Activated T-helper 1 cell treated with anti-CD3 and anti-CD28 coated beads, Interleukin-12 subunit alpha, Interleukin-12 subunit beta, Interleukin-2, Interleukin-4 antibody, amounts not matched to agents 30 ng/mL and 10 ng/mL and 1 ng/mL, durations not matched to agents 14 hours and 24 hours and 36 hours (primary cell): ENCODE results near the gene PRKAA2. TPM values are rescaled to one million over a fixed set of nuclear protein-coding genes. Genes with fewer than 3 reads are reported as not detected.

ENCODE experiments used
- DNase-seq: peaks from one replicate; pipeline ENCODE4 v3.0.0; 2021; ENCODE audit warnings: low spot score
- H3K27ac Mint-ChIP-seq: one replicate; pipeline ENCODE4 v1.8.0; 2021; ENCODE audit warnings: mild to moderate bottlenecking, mixed read lengths
- H3K27me3 Mint-ChIP-seq: one replicate; pipeline ENCODE4 v1.8.0; 2022; ENCODE audit warnings: mild to moderate bottlenecking, moderate library complexity, mixed read lengths; ENCODE audit not compliant: insufficient read depth
- H3K36me3 Mint-ChIP-seq: one replicate; pipeline ENCODE4 v1.8.0; 2021; ENCODE audit warnings: low read depth, mixed read lengths
- H3K4me1 Mint-ChIP-seq: one replicate; pipeline ENCODE4 v1.8.0; 2021; ENCODE audit warnings: low read depth, mixed read lengths
- H3K4me3 Mint-ChIP-seq: one replicate; pipeline ENCODE4 v1.8.0; 2021; ENCODE audit warnings: mild to moderate bottlenecking, moderate library complexity, mixed read lengths
- H3K9me3 Mint-ChIP-seq: one replicate; pipeline ENCODE4 v1.8.0; 2021; ENCODE audit warnings: mixed read lengths
- intact Hi-C: fragments of 100-400 bp; cut with micrococcal nuclease; formaldehyde crosslinking; loops from one replicate; pipeline ENCODE4 v1.15.1; 2024
- total RNA-seq: library from RNA; stranded (reverse); gene quantifications from 2 replicates; pipeline ENCODE4 v1.2.3, GENCODE V29; 2022

Gene PRKAA2
- total RNA-seq, 1 donor from 2014 or later: not detected

DNA sequence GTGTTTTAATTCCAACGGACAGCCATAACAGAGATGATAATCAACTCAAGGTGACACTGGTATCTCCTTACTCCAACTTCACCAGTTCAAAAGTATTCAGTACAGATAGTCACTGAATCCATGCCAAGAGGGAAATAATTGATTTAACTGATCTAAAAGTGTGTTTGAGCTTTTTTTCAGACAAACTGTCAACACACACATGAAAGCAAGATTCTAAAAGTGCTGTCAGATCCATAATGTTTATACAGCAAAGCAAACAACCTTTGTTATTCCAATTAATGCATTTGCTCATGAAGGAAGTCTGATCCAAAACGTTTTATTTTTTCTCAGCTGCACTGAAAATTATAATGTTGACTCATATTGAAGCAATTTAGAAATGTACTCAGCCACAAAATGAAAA lies 5.9 kb upstream of the PRKAA2 start:
- no peaks in the 10 kb centered on the region for H3K4me1 Mint-ChIP-seq
- H3K36me3 Mint-ChIP-seq: peaks cover 2% of the 10 kb centered on the region
- peaks cover 12% of the 10 kb centered on the region for H3K27me3 Mint-ChIP-seq
- intact Hi-C loops: no loop called here
- no peak overlapping the region for H3K4me3 Mint-ChIP-seq
- DNase-seq: no peak
- H3K27ac Mint-ChIP-seq: no peak overlapping the region
- no peaks in the 10 kb centered on the region for H3K9me3 Mint-ChIP-seq

DNA sequence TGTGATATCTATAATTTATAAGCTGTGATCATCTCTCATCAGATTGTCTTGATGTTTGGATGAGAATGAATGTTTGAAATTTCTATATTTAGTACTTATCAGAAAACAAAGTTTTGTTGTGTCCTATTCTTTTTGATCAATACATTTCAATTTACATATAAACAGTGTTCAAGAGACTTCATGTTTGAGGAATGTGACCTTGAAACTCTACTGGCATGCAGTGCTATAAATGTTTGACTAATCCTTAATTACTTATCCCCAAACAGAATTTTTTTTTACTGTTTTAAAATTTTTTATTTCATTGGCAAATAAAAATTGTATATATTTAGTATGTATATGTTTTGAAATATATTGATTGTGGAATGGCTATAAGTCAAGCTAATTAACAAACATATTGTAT lies 1.5 kb upstream of the PRKAA2 start:
- Mint-ChIP-seq H3K27me3 (peaks cover 40% of the 10 kb centered on the region), H3K36me3 (peaks cover 2% of the 10 kb centered on the region), H3K4me1 (no peaks in the 10 kb centered on the region), H3K9me3 (no peaks in the 10 kb centered on the region), H3K4me3 (no peak overlapping the region), H3K27ac (no peak overlapping the region)
- no peak for DNase-seq
- intact Hi-C loops: no loop called here

GRCh38 chr1:56644064-56644918 lies 823 bp upstream of the PRKAA2 start:
- Mint-ChIP-seq H3K4me1 (no peaks in the 10 kb centered on the region), H3K9me3 (no peaks in the 10 kb centered on the region), H3K27ac (no peak overlapping the region), H3K4me3 (peak overlapping the region; percentile 22), H3K27me3 (peaks cover 40% of the 10 kb centered on the region), H3K36me3 (peaks cover 2% of the 10 kb centered on the region)
- no peak for DNase-seq
- intact Hi-C loops: no loop called here

DNA sequence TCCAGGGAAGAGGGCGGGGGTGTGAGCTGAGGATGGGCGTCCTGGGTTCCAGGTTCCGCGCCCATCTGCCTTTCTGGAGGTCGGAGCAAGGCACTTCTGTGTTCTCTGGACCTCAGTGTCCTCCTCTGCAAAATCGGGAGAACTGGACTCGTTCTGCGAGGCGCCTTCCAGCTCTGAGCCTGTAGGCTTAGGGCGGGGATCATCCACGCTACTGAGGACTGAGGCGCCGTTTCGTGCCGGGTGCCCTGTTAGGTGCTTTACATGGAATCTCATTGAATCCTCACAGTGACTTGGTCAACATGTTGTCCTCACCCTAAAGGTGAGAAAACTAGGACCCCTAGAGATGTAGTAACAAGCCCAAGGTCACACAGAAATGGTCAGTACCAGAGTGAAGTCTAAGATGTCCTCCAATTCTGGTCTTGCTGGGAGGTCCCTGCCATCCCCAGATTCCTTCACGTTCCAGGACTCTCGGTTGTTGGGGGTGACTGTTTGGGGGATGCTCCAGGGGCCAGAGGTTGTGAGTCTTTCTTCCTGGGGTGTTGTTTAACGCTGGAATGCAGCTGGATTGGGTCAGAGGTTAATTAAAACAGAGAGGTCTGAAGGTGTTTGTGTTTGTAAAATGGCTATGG lies 677 bp downstream of the PRKAA2 start:
- no peak for DNase-seq
- Mint-ChIP-seq H3K4me3 (peak overlapping the region; percentile 16), H3K27me3 (peaks cover 40% of the 10 kb centered on the region), H3K36me3 (peaks cover 2% of the 10 kb centered on the region), H3K27ac (no peak overlapping the region), H3K4me1 (no peaks in the 10 kb centered on the region), H3K9me3 (no peaks in the 10 kb centered on the region)
- intact Hi-C loops: no loop called here

DNA sequence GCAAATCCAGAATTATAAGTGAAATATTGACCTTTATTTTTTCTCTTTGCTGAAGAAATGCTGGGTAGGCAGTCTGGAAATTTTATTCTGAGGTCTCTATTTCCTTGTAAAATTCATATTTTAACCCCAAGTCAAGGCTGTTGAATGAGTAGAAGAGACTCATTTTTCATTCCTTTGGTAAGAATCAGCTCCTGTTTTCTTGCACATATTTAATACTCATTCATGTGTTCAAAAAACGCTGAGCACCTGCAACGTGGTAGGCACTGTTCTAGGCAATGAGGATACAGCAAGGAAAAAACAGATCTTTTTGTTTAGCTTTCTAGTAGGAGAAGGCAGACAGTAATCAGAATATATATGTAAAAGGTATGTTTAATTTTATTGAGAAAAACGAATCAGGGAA lies 1.5 kb downstream of the PRKAA2 start:
- Mint-ChIP-seq H3K27ac (no peak overlapping the region), H3K4me3 (no peak overlapping the region), H3K4me1 (no peaks in the 10 kb centered on the region), H3K27me3 (peaks cover 40% of the 10 kb centered on the region), H3K36me3 (peaks cover 2% of the 10 kb centered on the region), H3K9me3 (no peaks in the 10 kb centered on the region)
- no peak for DNase-seq
- intact Hi-C loops: no loop called here

DNA sequence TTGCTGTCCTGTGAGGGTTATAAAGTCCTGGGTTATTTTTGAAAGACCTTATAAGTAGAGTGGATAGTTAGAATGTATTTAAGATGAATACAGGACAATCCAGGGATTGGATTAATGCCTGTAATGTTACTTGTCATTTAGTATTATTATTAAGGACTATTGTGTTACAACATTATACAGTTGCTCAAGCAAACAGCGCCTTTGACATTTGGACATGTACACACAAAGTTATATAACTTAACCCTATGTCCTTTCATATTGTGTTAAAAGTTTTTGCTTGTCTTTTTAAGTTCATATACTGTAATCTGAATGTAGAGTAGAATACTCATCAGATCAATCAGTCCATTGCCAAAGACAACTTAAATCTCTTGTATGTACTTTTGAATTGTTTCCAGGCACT lies 2.0 kb downstream of the PRKAA2 start:
- Mint-ChIP-seq H3K27ac (no peak overlapping the region), H3K4me1 (no peaks in the 10 kb centered on the region), H3K27me3 (peaks cover 40% of the 10 kb centered on the region), H3K9me3 (no peaks in the 10 kb centered on the region), H3K4me3 (no peak overlapping the region), H3K36me3 (peaks cover 2% of the 10 kb centered on the region)
- no peak for DNase-seq
- intact Hi-C loops: no loop called here

DNA sequence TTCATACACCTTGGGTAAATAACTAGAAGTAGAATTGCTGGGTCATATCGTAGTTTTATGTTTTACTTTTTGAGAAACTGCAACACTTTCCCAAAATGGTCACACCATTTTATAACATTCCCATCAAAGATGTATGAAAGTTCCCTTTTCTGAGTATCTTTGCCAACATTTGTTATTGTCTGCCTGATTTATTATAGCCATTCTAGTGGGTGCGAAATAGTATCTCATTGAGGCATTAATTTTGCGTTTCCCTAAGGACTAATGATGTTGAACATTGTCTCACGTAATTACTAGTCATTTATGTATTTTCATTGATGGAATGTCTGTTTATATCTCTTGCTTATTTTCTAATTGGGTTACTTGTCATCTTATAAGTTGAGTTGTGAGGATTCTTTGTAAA lies 3.4 kb downstream of the PRKAA2 start:
- no peaks in the 10 kb centered on the region for H3K9me3 Mint-ChIP-seq
- DNase-seq: no peak
- H3K4me3 Mint-ChIP-seq: no peak overlapping the region
- H3K4me1 Mint-ChIP-seq: no peaks in the 10 kb centered on the region
- H3K27me3 Mint-ChIP-seq: peaks cover 32% of the 10 kb centered on the region
- H3K27ac Mint-ChIP-seq: no peak overlapping the region
- peaks cover 2% of the 10 kb centered on the region for H3K36me3 Mint-ChIP-seq
- intact Hi-C loops: no loop called here

GRCh38 chr1:56654126-56654923 lies 9.2 kb downstream of the PRKAA2 start:
- Mint-ChIP-seq H3K9me3 (peaks cover 15% of the 10 kb centered on the region), H3K27ac (no peak overlapping the region), H3K4me1 (no peaks in the 10 kb centered on the region), H3K36me3 (no peaks in the 10 kb centered on the region), H3K27me3 (no peaks in the 10 kb centered on the region), H3K4me3 (no peak overlapping the region)
- intact Hi-C loops: no loop called here
- DNase-seq: no peak

- Mint-ChIP-seq H3K9me3 (peaks cover 15% of the 10 kb centered on the region), H3K36me3 (no peaks in the 10 kb centered on the region), H3K27ac (no peak overlapping the region), H3K4me3 (no peak overlapping the region), H3K27me3 (no peaks in the 10 kb centered on the region), H3K4me1 (no peaks in the 10 kb centered on the region)
- no peak for DNase-seq
- intact Hi-C loops: no loop called here
Measured at GRCh38 chr1:56655991-56656613, 11.0 kb downstream of the PRKAA2 start.

GRCh38 chr1:56658254-56658653 lies 13.1 kb downstream of the PRKAA2 start:
- Mint-ChIP-seq H3K27me3 (no peaks in the 10 kb centered on the region), H3K9me3 (peaks cover 15% of the 10 kb centered on the region), H3K36me3 (no peaks in the 10 kb centered on the region), H3K4me1 (no peaks in the 10 kb centered on the region), H3K4me3 (no peak overlapping the region), H3K27ac (no peak overlapping the region)
- DNase-seq: no peak
- intact Hi-C loops: no loop called here

DNA sequence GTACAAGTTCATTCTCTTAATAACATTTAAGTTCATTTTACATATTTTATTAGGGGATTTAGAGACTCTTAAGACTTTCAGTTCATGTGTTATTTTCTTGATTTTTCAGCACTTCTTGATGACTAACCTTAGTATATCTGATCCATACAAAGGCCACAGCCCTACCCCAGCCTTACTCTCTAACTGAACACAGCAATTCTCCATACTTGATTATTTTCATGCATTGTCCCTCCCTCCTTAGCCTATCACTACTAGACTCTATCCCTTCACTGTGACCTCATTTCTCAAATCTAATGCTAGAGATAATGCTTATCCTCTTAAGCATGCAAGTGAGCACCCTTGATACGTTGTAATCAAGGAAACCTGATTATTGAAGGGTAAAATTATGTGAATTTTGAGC lies 15.2 kb downstream of the PRKAA2 start:
- intact Hi-C loops: no loop called here

GRCh38 chr1:56663846-56664245 lies 18.7 kb downstream of the PRKAA2 start:
- intact Hi-C loops: no loop called here
- Mint-ChIP-seq H3K27me3 (no peaks in the 10 kb centered on the region), H3K36me3 (no peaks in the 10 kb centered on the region), H3K9me3 (no peaks in the 10 kb centered on the region), H3K4me1 (no peaks in the 10 kb centered on the region), H3K4me3 (no peak overlapping the region), H3K27ac (no peak overlapping the region)
- no peak for DNase-seq

More for the DNA sequence above, 15.2 kb downstream of the PRKAA2 start:
- Mint-ChIP-seq H3K4me1 (no peaks in the 10 kb centered on the region), H3K4me3 (no peak overlapping the region), H3K27ac (no peak overlapping the region), H3K9me3 (peaks cover 15% of the 10 kb centered on the region), H3K27me3 (no peaks in the 10 kb centered on the region), H3K36me3 (no peaks in the 10 kb centered on the region)
- DNase-seq: no peak
